ENCODE measurements around the gene CCDC191.

The CCDC191 gene

GRCh38 chr3:114093016-114093380, 36.7 kb upstream of the CCDC191 start:
- no peak overlapping the region for H3K9ac ChIP-seq (ENCODE audit: low read depth, low read length)
- H3K4me2 ChIP-seq (ENCODE audit: insufficient read depth, low read length) = no peak overlapping the region

GRCh38 chr3:114092151-114093015, 36.1 kb upstream of the CCDC191 start:
- no peak overlapping the region for H3K9ac ChIP-seq (ENCODE audit: low read depth, low read length)
- no peaks in the 10 kb centered on the region for H4K20me1 ChIP-seq (ENCODE audit: insufficient read depth, low read length)
- no peak for TF ChIP-seq CTCF (IDR thresholded peaks at IDR 0.05; ENCODE audit: borderline replicate concordance, extremely low read depth, low read length, poor library complexity, severe bottlenecking)
- TF ChIP-seq EZH2 (IDR thresholded peaks at IDR 0.05; ENCODE audit: borderline replicate concordance, low read depth, low read length, severe bottlenecking) = no peak
- H3K36me3 ChIP-seq (ENCODE audit: insufficient read depth, low read length) = peaks cover 7% of the 10 kb centered on the region; the same call in 1 of the 2 replicates
- H3K4me1 ChIP-seq (ENCODE audit: insufficient read depth, low read length) = no peaks in the 10 kb centered on the region
- H3K9me3 ChIP-seq (ENCODE audit: insufficient read depth, low read length, severe bottlenecking) = no peaks in the 10 kb centered on the region
- H2AFZ ChIP-seq (ENCODE audit: low read depth, low read length) = no peak overlapping the region
- H3K27me3 ChIP-seq (ENCODE audit: insufficient read depth, low read length, poor library complexity) = no peaks in the 10 kb centered on the region
- no peak overlapping the region for H3K4me3 ChIP-seq (ENCODE audit: low read depth in 1 of 2, low read length in 2 of 2)
- no peak overlapping the region for H3K27ac ChIP-seq (ENCODE audit: low read length)
- no peak overlapping the region for H3K4me2 ChIP-seq (ENCODE audit: insufficient read depth, low read length)
- DNase-seq (no peak), ATAC-seq (ENCODE audit: insufficient read depth, low read depth) (no peak)
- H3K79me2 ChIP-seq (ENCODE audit: insufficient read depth, low read length) = no peaks in the 10 kb centered on the region

More at GRCh38 chr3:114093016-114093380, 36.7 kb upstream of the CCDC191 start:
- Histone ChIP-seq H3K27me3 (ENCODE audit: insufficient read depth, low read length, poor library complexity) (no peaks in the 10 kb centered on the region), H3K9me3 (ENCODE audit: insufficient read depth, low read length, severe bottlenecking) (no peaks in the 10 kb centered on the region), H4K20me1 (ENCODE audit: insufficient read depth, low read length) (no peaks in the 10 kb centered on the region), H3K4me1 (ENCODE audit: insufficient read depth, low read length) (no peaks in the 10 kb centered on the region), H3K27ac (ENCODE audit: low read length) (no peak overlapping the region), H2AFZ (ENCODE audit: low read depth, low read length) (no peak overlapping the region), H3K36me3 (ENCODE audit: insufficient read depth, low read length) (peaks cover 1% of the 10 kb centered on the region; the same call in 1 of the 2 replicates), H3K79me2 (ENCODE audit: insufficient read depth, low read length) (no peaks in the 10 kb centered on the region), H3K4me3 (ENCODE audit: low read depth in 1 of 2, low read length in 2 of 2) (no peak overlapping the region)
- DNase-seq (no peak), ATAC-seq (ENCODE audit: insufficient read depth, low read depth) (no peak)
- TF ChIP-seq EZH2 (IDR thresholded peaks at IDR 0.05; ENCODE audit: borderline replicate concordance, low read depth, low read length, severe bottlenecking) (no peak), CTCF (IDR thresholded peaks at IDR 0.05; ENCODE audit: borderline replicate concordance, extremely low read depth, low read length, poor library complexity, severe bottlenecking) (no peak)

- peaks cover 29% of the 10 kb centered on the region for H3K36me3 ChIP-seq (ENCODE audit: insufficient read depth, low read length)
- no peaks in the 10 kb centered on the region for H4K20me1 ChIP-seq (ENCODE audit: insufficient read depth, low read length)
- no peak overlapping the region for H3K4me2 ChIP-seq (ENCODE audit: insufficient read depth, low read length)
- H3K4me3 ChIP-seq (ENCODE audit: low read depth in 1 of 2, low read length in 2 of 2) = no peak overlapping the region
- ATAC-seq (ENCODE audit: insufficient read depth, low read depth) (no peak), DNase-seq (no peak)
- H2AFZ ChIP-seq (ENCODE audit: low read depth, low read length) = no peak overlapping the region
- no peak for TF ChIP-seq EZH2 (IDR thresholded peaks at IDR 0.05; ENCODE audit: borderline replicate concordance, low read depth, low read length, severe bottlenecking)
- no peak for TF ChIP-seq CTCF (IDR thresholded peaks at IDR 0.05; ENCODE audit: borderline replicate concordance, extremely low read depth, low read length, poor library complexity, severe bottlenecking)
- no peaks in the 10 kb centered on the region for H3K4me1 ChIP-seq (ENCODE audit: insufficient read depth, low read length)
- no peaks in the 10 kb centered on the region for H3K27me3 ChIP-seq (ENCODE audit: insufficient read depth, low read length, poor library complexity)
- no peaks in the 10 kb centered on the region for H3K79me2 ChIP-seq (ENCODE audit: insufficient read depth, low read length)
- H3K9me3 ChIP-seq (ENCODE audit: insufficient read depth, low read length, severe bottlenecking) = no peaks in the 10 kb centered on the region
- no peak overlapping the region for H3K9ac ChIP-seq (ENCODE audit: low read depth, low read length)
- H3K27ac ChIP-seq (ENCODE audit: low read length) = no peak overlapping the region
Measured at GRCh38 chr3:114089675-114090074, 33.3 kb upstream of the CCDC191 start.
